SK-N-SH (cell line): ENCODE results near the gene NRG3. TPM values are rescaled to one million over a fixed set of nuclear protein-coding genes. Genes with fewer than 3 reads are reported as not detected.

Experiments used
- CTCF ChIA-PET: fragments of 300-600, 350-600 bp; formaldehyde crosslinking; extraction: SDS; loops from one replicate; lab custom pipeline; 2021; lab: Yijun Ruan, JAX
- POLR2A ChIA-PET: fragments of 350-600 bp; sonication (Branson Sonifier 250); formaldehyde crosslinking; extraction: SDS; loops from one replicate; lab custom pipeline; 2020; ENCODE audit warnings: antibody characterized with exemption, inconsistent platforms; lab: Yijun Ruan, JAX
- DNase-seq: peaks from one replicate; pipeline ENCODE4 v3.0.0; 2012
- H2AFZ ChIP-seq: fragments of 200-600 bp; sonication (generic); 2 replicates; pipeline ENCODE4 v1.8.1; 2016; ENCODE audit warnings: antibody characterized with exemption, mild to moderate bottlenecking, low read depth
- H3F3A ChIP-seq: fragments of 200-600 bp; sonication (generic); replicated peaks from 2 replicates; pipeline ENCODE3; 2016; ENCODE audit warnings: antibody characterized with exemption, mild to moderate bottlenecking; ENCODE audit not compliant: insufficient read depth
- H3K27ac ChIP-seq, 2 experiments: fragments of 200-500 bp in 1 of 2; fragments of 200-600 bp in 1 of 2; sonication (Bioruptor generic) in 1 of 2; sonication (generic), shearing (Covaris generic) in 1 of 2; 2 replicates each; pipeline versions ENCODE4 v1.5.1 to v1.6.1; 2014 to 2016; ENCODE audit warnings: low read depth in 2 of 2, inconsistent platforms in 1 of 2, low read length in 1 of 2, mild to moderate bottlenecking in 1 of 2, mixed read lengths in 1 of 2
- H3K27me3 ChIP-seq: fragments of 200-600 bp; sonication (generic), shearing (Covaris generic); 2 replicates; pipeline ENCODE4 v1.6.1; 2016; ENCODE audit warnings: mixed run types; ENCODE audit not compliant: insufficient read depth
- H3K36me3 ChIP-seq, 2 experiments: fragments of 200-500 bp in 1 of 2; fragments of 200-600 bp in 1 of 2; sonication (Bioruptor generic) in 1 of 2; sonication (generic) in 1 of 2; replicated peaks in 1 of 2; 2 replicates each; pipeline versions ENCODE3 to v1.5.1; 2014 to 2016; ENCODE audit warnings: low read length in 1 of 2, mild to moderate bottlenecking in 1 of 2; ENCODE audit not compliant: insufficient read depth in 2 of 2, control insufficient read depth in 1 of 2
- H3K4me1 ChIP-seq, 2 experiments: fragments of 200-500 bp in 1 of 2; fragments of 200-600 bp in 1 of 2; sonication (Bioruptor generic) in 1 of 2; sonication (generic), shearing (Covaris generic) in 1 of 2; 2 replicates each; pipeline versions ENCODE4 v1.5.1 to v1.6.1; 2014 to 2016; ENCODE audit warnings: low read depth in 1 of 2, low read length in 1 of 2, mixed run types in 1 of 2; ENCODE audit not compliant: insufficient read depth in 2 of 2, control insufficient read depth in 1 of 2
- H3K4me2 ChIP-seq: fragments of 200-600 bp; sonication (generic), shearing (Covaris generic); 2 replicates; pipeline ENCODE4 v1.6.1; 2017; ENCODE audit warnings: mixed run types
- H3K4me3 ChIP-seq, 2 experiments: fragments of 200-500 bp in 1 of 2; fragments of 200-600 bp in 1 of 2; sonication (Bioruptor generic) in 1 of 2; sonication (generic), shearing (Covaris generic) in 1 of 2; 2 replicates each; pipeline versions ENCODE4 v1.5.1 to v1.8.1; 2014 to 2016; ENCODE audit warnings: low read depth in 2 of 2, inconsistent platforms in 1 of 2, low read length in 1 of 2, mild to moderate bottlenecking in 1 of 2, mixed read lengths in 1 of 2, moderate library complexity in 1 of 2
- H3K79me2 ChIP-seq: fragments of 200-600 bp; sonication (generic); 2 replicates; pipeline ENCODE4 v1.8.1; 2017; ENCODE audit warnings: mild to moderate bottlenecking; ENCODE audit not compliant: insufficient read depth
- H3K9ac ChIP-seq: fragments of 200-600 bp; sonication (generic); 2 replicates; pipeline ENCODE4 v1.6.1; 2017; ENCODE audit warnings: mixed run types
- H3K9me2 ChIP-seq: fragments of 200-600 bp; sonication (generic); 2 replicates; pipeline ENCODE4 v1.6.1; 2017; ENCODE audit warnings: mixed run types
- H3K9me3 ChIP-seq: fragments of 200-600 bp; sonication (generic); 2 replicates; pipeline ENCODE4 v1.6.1; 2017; ENCODE audit warnings: mixed run types, mild to moderate bottlenecking, moderate library complexity
- H4K20me1 ChIP-seq: fragments of 200-600 bp; sonication (generic); 2 replicates; pipeline ENCODE4 v1.6.1; 2017; ENCODE audit warnings: mild to moderate bottlenecking, mixed run types; ENCODE audit not compliant: insufficient read depth
- CHD2 ChIP-seq: fragments of 150-350 bp; IDR thresholded peaks from 2 replicates; pipeline ENCODE4 v1.6.1; 2018; ENCODE audit warnings: low read length; ENCODE audit not compliant: partially characterized antibody
- EP300 ChIP-seq, 2 experiments: IDR thresholded peaks; 2 replicates each; pipeline versions ENCODE4 v1.4.0 to v1.6.1; 2012; ENCODE audit warnings: borderline replicate concordance in 1 of 2, low read depth in 1 of 2, low read length in 1 of 2
- FOXM1 ChIP-seq: IDR thresholded peaks from 2 replicates; pipeline ENCODE4 v1.4.0; 2012; ENCODE audit warnings: low read depth, mild to moderate bottlenecking
- GABPA ChIP-seq: IDR thresholded peaks from 2 replicates; pipeline ENCODE4 v1.4.0; 2012; ENCODE audit warnings: low read depth, mild to moderate bottlenecking
- GATA2 ChIP-seq: sonication (generic); formaldehyde crosslinking; IDR thresholded peaks from 2 replicates; pipeline ENCODE4 v1.5.0; 2020; ENCODE audit warnings: mild to moderate bottlenecking, missing genetic modification reagents
- MEF2A ChIP-seq: IDR thresholded peaks from 2 replicates; pipeline ENCODE4 v1.4.0; 2012; ENCODE audit warnings: low read depth, borderline replicate concordance
- MXI1 ChIP-seq: IDR thresholded peaks from 2 replicates; pipeline ENCODE4 v1.6.1; 2012; ENCODE audit warnings: mild to moderate bottlenecking, low read depth, low read length, improper control_type of control experiment
- NFIC ChIP-seq: IDR thresholded peaks from 2 replicates; pipeline ENCODE4 v1.4.0; 2012; ENCODE audit warnings: borderline replicate concordance
- POLR2AphosphoS5 ChIP-seq: IDR thresholded peaks from 2 replicates; pipeline ENCODE4 v1.6.1; 2012; ENCODE audit warnings: low read depth, low read length
- RCOR1 ChIP-seq: fragments of 150-350 bp; IDR thresholded peaks from 2 replicates; pipeline ENCODE4 v1.6.1; 2017; ENCODE audit warnings: antibody characterized with exemption, low read length
- SIN3A ChIP-seq: IDR thresholded peaks from 2 replicates; pipeline ENCODE4 v1.6.1; 2012; ENCODE audit warnings: low read depth, mild to moderate bottlenecking, low read length, moderate library complexity, borderline replicate concordance
- TCF12 ChIP-seq: IDR thresholded peaks from 2 replicates; pipeline ENCODE4 v1.4.0; 2012
- TEAD4 ChIP-seq: IDR thresholded peaks from 2 replicates; pipeline ENCODE4 v1.4.0; 2012; ENCODE audit warnings: mild to moderate bottlenecking, borderline replicate concordance; ENCODE audit not compliant: insufficient read depth
- YY1 ChIP-seq: IDR thresholded peaks from 2 replicates; pipeline ENCODE4 v1.4.0; 2012; ENCODE audit warnings: low read depth, mild to moderate bottlenecking
- WGBS: methylation state at CpG from one replicate; pipeline ENCODE4 v1.1.6; 2017; ENCODE audit warnings: low lambda C conversion rate; 5-methylcytosine and 5-hydroxymethylcytosine counted together
- polyA plus RNA-seq, 3 experiments: library from polyadenylated mRNA; depleted of rRNA; stranded (reverse); fragments of >200 nt; gene quantifications; 2 replicates each; pipeline ENCODE4 v1.2.3, GENCODE V29; 2012
- TF ChIP-seq, protein P1 (sequence below): IDR thresholded peaks from 2 replicates; pipeline ENCODE4 v1.4.0; 2012; ENCODE audit warnings: low read depth
- TF ChIP-seq, protein P2 (sequence below): IDR thresholded peaks from 2 replicates; pipeline ENCODE4 v1.4.0; 2012; ENCODE audit warnings: low read depth, borderline replicate concordance
- TF ChIP-seq, protein P3 (sequence below): IDR thresholded peaks from 2 replicates; pipeline ENCODE4; 2012
- TF ChIP-seq, protein P4 (sequence below): IDR thresholded peaks from 2 replicates; pipeline ENCODE4 v1.6.1; 2012; ENCODE audit warnings: mild to moderate bottlenecking, low read depth, low read length, moderate library complexity
- TF ChIP-seq, protein P5 (sequence below): fragments of 150-350 bp; IDR thresholded peaks from 2 replicates; pipeline ENCODE4 v1.6.1; 2016; ENCODE audit warnings: mild to moderate bottlenecking, low read depth, low read length
- TF ChIP-seq, protein P6 (sequence below): fragments of 150-350 bp; IDR thresholded peaks from 2 replicates; pipeline ENCODE4 v1.6.1; 2017; ENCODE audit warnings: antibody characterized with exemption, low read length, low read depth, borderline replicate concordance

Gene NRG3
- polyA plus RNA-seq, 1 of the 3 experiments (the other 2 are of a cell fraction): 0.03 TPM

DNA sequence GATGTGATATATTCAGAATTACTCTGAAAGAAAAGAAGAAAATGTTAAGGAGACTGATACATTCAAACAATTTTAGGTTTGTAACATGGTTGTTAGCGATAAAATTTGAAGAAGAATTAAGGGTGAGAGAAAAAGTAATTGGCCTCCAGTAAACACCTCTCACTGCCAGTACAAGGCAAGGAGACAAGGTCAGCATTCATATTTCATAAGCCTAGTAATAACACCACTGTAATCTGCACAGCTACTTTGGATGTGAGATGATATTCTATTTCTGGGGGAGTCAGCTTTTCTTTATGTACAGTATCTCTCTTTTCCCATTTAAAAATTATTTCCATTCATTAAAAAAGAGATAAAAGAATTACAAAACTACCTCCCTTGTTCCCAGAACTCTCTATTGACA is 621.1 kb downstream of the NRG3 start:
- H3K4me2 ChIP-seq: no peak overlapping the region
- H3K27me3 ChIP-seq: no peaks in the 10 kb centered on the region
- no peaks in the 10 kb centered on the region for H3K9me2 ChIP-seq
- H3K4me3 ChIP-seq: no peak overlapping the region
- no peak overlapping the region for H2AFZ ChIP-seq
- POLR2A ChIA-PET: no interaction called here
- no peaks in the 10 kb centered on the region for H3K36me3 ChIP-seq
- H4K20me1 ChIP-seq: no peaks in the 10 kb centered on the region
- DNase-seq: no peak
- TF ChIP-seq, protein P1, sequence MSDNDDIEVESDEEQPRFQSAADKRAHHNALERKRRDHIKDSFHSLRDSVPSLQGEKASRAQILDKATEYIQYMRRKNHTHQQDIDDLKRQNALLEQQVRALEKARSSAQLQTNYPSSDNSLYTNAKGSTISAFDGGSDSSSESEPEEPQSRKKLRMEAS: no peak
- TF ChIP-seq, protein P2, sequence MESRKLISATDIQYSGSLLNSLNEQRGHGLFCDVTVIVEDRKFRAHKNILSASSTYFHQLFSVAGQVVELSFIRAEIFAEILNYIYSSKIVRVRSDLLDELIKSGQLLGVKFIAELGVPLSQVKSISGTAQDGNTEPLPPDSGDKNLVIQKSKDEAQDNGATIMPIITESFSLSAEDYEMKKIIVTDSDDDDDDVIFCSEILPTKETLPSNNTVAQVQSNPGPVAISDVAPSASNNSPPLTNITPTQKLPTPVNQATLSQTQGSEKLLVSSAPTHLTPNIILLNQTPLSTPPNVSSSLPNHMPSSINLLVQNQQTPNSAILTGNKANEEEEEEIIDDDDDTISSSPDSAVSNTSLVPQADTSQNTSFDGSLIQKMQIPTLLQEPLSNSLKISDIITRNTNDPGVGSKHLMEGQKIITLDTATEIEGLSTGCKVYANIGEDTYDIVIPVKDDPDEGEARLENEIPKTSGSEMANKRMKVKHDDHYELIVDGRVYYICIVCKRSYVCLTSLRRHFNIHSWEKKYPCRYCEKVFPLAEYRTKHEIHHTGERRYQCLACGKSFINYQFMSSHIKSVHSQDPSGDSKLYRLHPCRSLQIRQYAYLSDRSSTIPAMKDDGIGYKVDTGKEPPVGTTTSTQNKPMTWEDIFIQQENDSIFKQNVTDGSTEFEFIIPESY: no peak
- TF ChIP-seq FOXM1: no peak
- TF ChIP-seq GATA2: no peak
- CTCF ChIA-PET: no interaction called here
- H3K79me2 ChIP-seq: no peaks in the 10 kb centered on the region
- no peak overlapping the region for H3K9ac ChIP-seq
- H3K4me1 ChIP-seq: no peaks in the 10 kb centered on the region
- H3K27ac ChIP-seq: no peak overlapping the region
- H3F3A ChIP-seq: no peaks in the 10 kb centered on the region
- no peaks in the 10 kb centered on the region for H3K9me3 ChIP-seq
- WGBS: 83% methylated on average over 1 of the region's 1 CpG

DNA sequence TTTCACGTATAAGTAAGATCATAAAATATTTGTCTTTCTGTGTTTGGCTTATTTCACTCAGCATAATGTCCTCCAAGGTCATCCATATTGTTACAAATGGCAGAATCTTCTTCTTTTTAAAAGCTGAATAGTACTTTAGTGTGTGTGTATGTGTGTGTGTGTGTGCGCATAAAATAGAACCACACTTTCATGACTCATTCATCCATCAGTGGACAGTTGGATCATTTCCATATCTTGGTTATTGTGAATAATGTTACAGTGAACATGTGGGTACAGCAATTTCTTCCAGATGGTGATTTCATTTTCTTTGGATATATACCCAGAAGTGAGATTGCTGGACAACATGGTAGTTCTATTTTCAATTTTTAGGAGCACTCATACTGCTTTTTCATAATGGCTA is 622.4 kb downstream of the NRG3 start:
- WGBS: 52% methylated on average over 2 of the region's 2 CpGs
- no peaks in the 10 kb centered on the region for H3K9me3 ChIP-seq
- H3K4me2 ChIP-seq: no peak overlapping the region
- no peaks in the 10 kb centered on the region for H3F3A ChIP-seq
- no peak for DNase-seq
- no peaks in the 10 kb centered on the region for H3K27me3 ChIP-seq
- no peaks in the 10 kb centered on the region for H4K20me1 ChIP-seq
- H2AFZ ChIP-seq: no peak overlapping the region
- no peak overlapping the region for H3K27ac ChIP-seq
- CTCF ChIA-PET: interaction anchor here (0.6 kb wide), 1 partner anchor 1650 kb away, joined by 3 read pairs; no protein-coding TSS in a partner anchor
- H3K9ac ChIP-seq: no peak overlapping the region
- H3K79me2 ChIP-seq: no peaks in the 10 kb centered on the region
- POLR2A ChIA-PET: no interaction called here
- no peaks in the 10 kb centered on the region for H3K36me3 ChIP-seq
- H3K4me1 ChIP-seq: no peaks in the 10 kb centered on the region
- no peaks in the 10 kb centered on the region for H3K9me2 ChIP-seq
- H3K4me3 ChIP-seq: no peak overlapping the region
- TF ChIP-seq NFIC (peak; percentile 55), TCF12 (peak; percentile 73), POLR2AphosphoS5 (no peak), RCOR1 (no peak), MEF2A (no peak), SIN3A (no peak), CHD2 (no peak), GABPA (no peak), MXI1 (no peak), EP300 (IDR thresholded peaks at IDR 0.05; ENCODE audit: borderline replicate concordance in 1 of 2, low read depth in 1 of 2, low read length in 1 of 2) (no peak), YY1 (0 out of 2 replicates have a peak, but pooled peaks have one; percentile 20), TEAD4 (no peak)
- TF ChIP-seq, protein P3, sequence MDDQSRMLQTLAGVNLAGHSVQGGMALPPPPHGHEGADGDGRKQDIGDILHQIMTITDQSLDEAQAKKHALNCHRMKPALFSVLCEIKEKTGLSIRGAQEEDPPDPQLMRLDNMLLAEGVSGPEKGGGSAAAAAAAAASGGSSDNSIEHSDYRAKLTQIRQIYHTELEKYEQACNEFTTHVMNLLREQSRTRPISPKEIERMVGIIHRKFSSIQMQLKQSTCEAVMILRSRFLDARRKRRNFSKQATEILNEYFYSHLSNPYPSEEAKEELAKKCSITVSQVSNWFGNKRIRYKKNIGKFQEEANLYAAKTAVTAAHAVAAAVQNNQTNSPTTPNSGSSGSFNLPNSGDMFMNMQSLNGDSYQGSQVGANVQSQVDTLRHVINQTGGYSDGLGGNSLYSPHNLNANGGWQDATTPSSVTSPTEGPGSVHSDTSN: peak; percentile 49; the same call in 1 of the 2 replicates
- TF ChIP-seq, protein P4, sequence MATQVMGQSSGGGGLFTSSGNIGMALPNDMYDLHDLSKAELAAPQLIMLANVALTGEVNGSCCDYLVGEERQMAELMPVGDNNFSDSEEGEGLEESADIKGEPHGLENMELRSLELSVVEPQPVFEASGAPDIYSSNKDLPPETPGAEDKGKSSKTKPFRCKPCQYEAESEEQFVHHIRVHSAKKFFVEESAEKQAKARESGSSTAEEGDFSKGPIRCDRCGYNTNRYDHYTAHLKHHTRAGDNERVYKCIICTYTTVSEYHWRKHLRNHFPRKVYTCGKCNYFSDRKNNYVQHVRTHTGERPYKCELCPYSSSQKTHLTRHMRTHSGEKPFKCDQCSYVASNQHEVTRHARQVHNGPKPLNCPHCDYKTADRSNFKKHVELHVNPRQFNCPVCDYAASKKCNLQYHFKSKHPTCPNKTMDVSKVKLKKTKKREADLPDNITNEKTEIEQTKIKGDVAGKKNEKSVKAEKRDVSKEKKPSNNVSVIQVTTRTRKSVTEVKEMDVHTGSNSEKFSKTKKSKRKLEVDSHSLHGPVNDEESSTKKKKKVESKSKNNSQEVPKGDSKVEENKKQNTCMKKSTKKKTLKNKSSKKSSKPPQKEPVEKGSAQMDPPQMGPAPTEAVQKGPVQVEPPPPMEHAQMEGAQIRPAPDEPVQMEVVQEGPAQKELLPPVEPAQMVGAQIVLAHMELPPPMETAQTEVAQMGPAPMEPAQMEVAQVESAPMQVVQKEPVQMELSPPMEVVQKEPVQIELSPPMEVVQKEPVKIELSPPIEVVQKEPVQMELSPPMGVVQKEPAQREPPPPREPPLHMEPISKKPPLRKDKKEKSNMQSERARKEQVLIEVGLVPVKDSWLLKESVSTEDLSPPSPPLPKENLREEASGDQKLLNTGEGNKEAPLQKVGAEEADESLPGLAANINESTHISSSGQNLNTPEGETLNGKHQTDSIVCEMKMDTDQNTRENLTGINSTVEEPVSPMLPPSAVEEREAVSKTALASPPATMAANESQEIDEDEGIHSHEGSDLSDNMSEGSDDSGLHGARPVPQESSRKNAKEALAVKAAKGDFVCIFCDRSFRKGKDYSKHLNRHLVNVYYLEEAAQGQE: no peak
- TF ChIP-seq, protein P5, sequence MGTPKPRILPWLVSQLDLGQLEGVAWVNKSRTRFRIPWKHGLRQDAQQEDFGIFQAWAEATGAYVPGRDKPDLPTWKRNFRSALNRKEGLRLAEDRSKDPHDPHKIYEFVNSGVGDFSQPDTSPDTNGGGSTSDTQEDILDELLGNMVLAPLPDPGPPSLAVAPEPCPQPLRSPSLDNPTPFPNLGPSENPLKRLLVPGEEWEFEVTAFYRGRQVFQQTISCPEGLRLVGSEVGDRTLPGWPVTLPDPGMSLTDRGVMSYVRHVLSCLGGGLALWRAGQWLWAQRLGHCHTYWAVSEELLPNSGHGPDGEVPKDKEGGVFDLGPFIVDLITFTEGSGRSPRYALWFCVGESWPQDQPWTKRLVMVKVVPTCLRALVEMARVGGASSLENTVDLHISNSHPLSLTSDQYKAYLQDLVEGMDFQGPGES: no peak
- TF ChIP-seq, protein P6, sequence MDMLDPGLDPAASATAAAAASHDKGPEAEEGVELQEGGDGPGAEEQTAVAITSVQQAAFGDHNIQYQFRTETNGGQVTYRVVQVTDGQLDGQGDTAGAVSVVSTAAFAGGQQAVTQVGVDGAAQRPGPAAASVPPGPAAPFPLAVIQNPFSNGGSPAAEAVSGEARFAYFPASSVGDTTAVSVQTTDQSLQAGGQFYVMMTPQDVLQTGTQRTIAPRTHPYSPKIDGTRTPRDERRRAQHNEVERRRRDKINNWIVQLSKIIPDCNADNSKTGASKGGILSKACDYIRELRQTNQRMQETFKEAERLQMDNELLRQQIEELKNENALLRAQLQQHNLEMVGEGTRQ: no peak
